K562 (cell line): Measurements from ENCODE around the gene EVA1A. TPM values are rescaled to one million over a fixed set of nuclear protein-coding genes. Genes with fewer than 3 reads are reported as not detected.

ENCODE experiments used
- ATAC-seq: fragments of 200-7000 bp; cut with Tn5 transposase; 3 replicates; pipeline ENCODE4 v1.9.1; 2020; ENCODE audit warnings: moderate library complexity
- BruUV-seq: library from RNA; stranded (reverse); fragments of 400-500 nt; replicated peaks from 2 replicates; lab custom pipeline; 2021; lab: Mats Ljungman, UMichigan
- CTCF ChIA-PET: fragments of 300-600 bp; formaldehyde crosslinking; extraction: SDS; loops from one replicate; lab custom pipeline; 2021; ENCODE audit warnings: low intra/inter-chr PET ratio; lab: Yijun Ruan, JAX
- POLR2A ChIA-PET: fragments of 300-600, 350-650 bp; sonication (Branson Sonifier 250); formaldehyde crosslinking; extraction: SDS; loops from one replicate; lab custom pipeline; 2021; ENCODE audit warnings: antibody characterized with exemption, inconsistent platforms; lab: Yijun Ruan, JAX
- DNase-seq, 4 experiments: peaks; one replicate each; pipeline versions ENCODE4 v3.0.0 to v3.0.0-alpha.2; 2011 to 2018; ENCODE audit warnings: low spot score in 3 of 4, mixed read lengths in 3 of 4; ENCODE audit errors: extremely low read depth in 1 of 4
- FAIRE-seq: peaks from 2 replicates; lab custom pipeline; 2011; peaks lifted over from hg19 to GRCh38; lab: Jason Lieb, UNC
- H2AFZ ChIP-seq: 2 replicates; pipeline ENCODE4 v1.6.0; 2011; ENCODE audit warnings: low read depth, low read length, control low read depth, inconsistent platforms
- H3K27ac ChIP-seq: fragments of 200-600 bp; 3 replicates; pipeline ENCODE4 v1.8.0; 2011; ENCODE audit warnings: low read depth, mild to moderate bottlenecking, control low read depth, inconsistent platforms, low read length, moderate library complexity, mixed read lengths; ENCODE audit errors: extremely low read depth
- H3K27me3 ChIP-seq, 2 experiments: fragments of 300-600 bp in 1 of 2; 2 replicates in 1 of 2; 3 replicates in 1 of 2; pipeline versions ENCODE4 v1.6.0 to v1.8.0; 2011; ENCODE audit warnings: inconsistent platforms in 2 of 2, low read length in 2 of 2, mild to moderate bottlenecking in 1 of 2, mixed read lengths in 1 of 2, moderate library complexity in 1 of 2; ENCODE audit not compliant: control insufficient read depth in 2 of 2, insufficient read depth in 2 of 2
- H3K36me3 ChIP-seq: fragments of 300-600 bp; 3 replicates; pipeline ENCODE4 v1.8.0; 2011; ENCODE audit warnings: mild to moderate bottlenecking, low read length, inconsistent platforms; ENCODE audit not compliant: control insufficient read depth, insufficient read depth
- H3K4me1 ChIP-seq, 2 experiments: fragments of 200-600 bp in 1 of 2; replicated peaks in 1 of 2; 2 replicates in 1 of 2; 3 replicates in 1 of 2; pipeline versions ENCODE4 v1.5.1 to v1.8.0; 2011; ENCODE audit warnings: inconsistent platforms in 2 of 2, low read length in 2 of 2, mild to moderate bottlenecking in 1 of 2, mixed read lengths in 1 of 2, moderate library complexity in 1 of 2; ENCODE audit not compliant: control insufficient read depth in 2 of 2, insufficient read depth in 2 of 2
- H3K4me2 ChIP-seq: 2 replicates; pipeline ENCODE4 v1.6.1; 2011; ENCODE audit warnings: low read length, control low read depth, inconsistent platforms, mixed read lengths; ENCODE audit not compliant: insufficient read depth
- H3K4me3 ChIP-seq: fragments of 200-600 bp; sonication (generic), shearing (Covaris generic); 2 replicates; pipeline ENCODE4 v1.5.1; 2016; ENCODE audit warnings: control low read depth, inconsistent platforms
- H3K79me2 ChIP-seq: fragments of 200-600 bp; 3 replicates; pipeline ENCODE4 v1.8.0; 2011; ENCODE audit warnings: low read length, inconsistent platforms; ENCODE audit not compliant: control insufficient read depth, insufficient read depth
- H3K9ac ChIP-seq, 2 experiments: 2 replicates each; pipeline versions ENCODE4 v1.6.0 to v1.6.1; 2011; ENCODE audit warnings: low read depth in 2 of 2, low read length in 2 of 2, control low read depth in 1 of 2, inconsistent platforms in 1 of 2, mild to moderate bottlenecking in 1 of 2, mixed read lengths in 1 of 2; ENCODE audit not compliant: insufficient read depth in 1 of 2
- H3K9me1 ChIP-seq: one replicate; pipeline ENCODE4 v1.6.0; 2011; ENCODE audit warnings: inconsistent platforms, mild to moderate bottlenecking, low read length, moderate library complexity; ENCODE audit not compliant: control insufficient read depth, insufficient read depth
- H3K9me3 ChIP-seq: replicated peaks from 2 replicates; pipeline ENCODE4 v1.5.1; 2011; ENCODE audit warnings: low read depth, low read length, inconsistent platforms; ENCODE audit not compliant: control insufficient read depth, insufficient read depth
- H4K20me1 ChIP-seq: replicated peaks from 2 replicates; pipeline ENCODE4 v1.6.1; 2011; ENCODE audit warnings: low read length, inconsistent platforms, mixed read lengths; ENCODE audit not compliant: control insufficient read depth, insufficient read depth
- MBD2 ChIP-seq: sonication (generic); IDR thresholded peaks from 2 replicates; pipeline ENCODE4 v1.6.1; 2016; ENCODE audit warnings: low read depth, borderline replicate concordance
- MYBL2 ChIP-seq, 2 experiments: fragments of 450-650 bp in 1 of 2; sonication (generic) in 1 of 2; formaldehyde crosslinking in 1 of 2; IDR thresholded peaks; 2 replicates each; pipeline versions ENCODE4 v1.6.1 to v1.8.1; 2017 to 2022; ENCODE audit warnings: borderline replicate concordance in 1 of 2, inconsistent platforms in 1 of 2, low read depth in 1 of 2, mild to moderate bottlenecking in 1 of 2, missing genetic modification reagents in 1 of 2, moderate library complexity in 1 of 2
- NCOA6 ChIP-seq: fragments of 450-650 bp; IDR thresholded peaks from 2 replicates; pipeline ENCODE4 v1.6.1; 2017; ENCODE audit warnings: mild to moderate bottlenecking
- POLR2H ChIP-seq: IDR thresholded peaks from 2 replicates; pipeline ENCODE4 v1.6.1; 2016; ENCODE audit warnings: missing genetic modification characterization, low read depth, mild to moderate bottlenecking, control low read depth, missing compliant biosample characterization, moderate library complexity
- RCOR1 ChIP-seq, 2 experiments: IDR thresholded peaks; 2 replicates each; pipeline ENCODE4 v1.6.1; 2012; ENCODE audit warnings: low read depth in 2 of 2, low read length in 2 of 2, borderline replicate concordance in 1 of 2, improper control_type of control experiment in 1 of 2
- TCFL5 ChIP-seq: fragments of 250-450 bp; sonication (Bioruptor Pico); conservative IDR thresholded peaks from 2 replicates; pipeline ENCODE4 v1.6.1; 2021; ENCODE audit warnings: mild to moderate bottlenecking, moderate library complexity, matching md5 sums
- TFAM ChIP-seq: fragments of 250-450 bp; sonication (Bioruptor Pico); conservative IDR thresholded peaks from 2 replicates; pipeline ENCODE4 v1.5.0; 2021; ENCODE audit warnings: mild to moderate bottlenecking, moderate library complexity
- ZNF133 ChIP-seq: fragments of 250-450 bp; sonication (Bioruptor Pico); IDR thresholded peaks from 2 replicates; pipeline ENCODE4 v1.4.0; 2020; ENCODE audit warnings: mild to moderate bottlenecking
- ZNF431 ChIP-seq: sonication (generic); formaldehyde crosslinking; IDR thresholded peaks from 2 replicates; pipeline ENCODE4 v1.8.0; 2022; ENCODE audit warnings: mild to moderate bottlenecking, missing genetic modification reagents
- ZNF551 ChIP-seq: fragments of 250-450 bp; sonication (Bioruptor Pico); IDR thresholded peaks from 2 replicates; pipeline ENCODE4 v1.5.0; 2021; ENCODE audit warnings: mild to moderate bottlenecking, moderate library complexity
- ZNF668 ChIP-seq: fragments of 250-450 bp; sonication (Bioruptor Pico); IDR thresholded peaks from 2 replicates; pipeline ENCODE4 v1.8.0; 2022; ENCODE audit warnings: mild to moderate bottlenecking, inconsistent platforms
- WGBS: fragments of 100-300 bp; shearing (Covaris generic); methylation state at CpG from one replicate; pipeline ENCODE4 v1.1.6; 2016; ENCODE audit warnings: low coverage, mixed read lengths; ENCODE audit not compliant: insufficient coverage; ENCODE audit errors: missing lambda C conversion rate; 5-methylcytosine and 5-hydroxymethylcytosine counted together
- in situ Hi-C: fragments of 300-500 bp; cut with MboI; formaldehyde crosslinking; loops from 4 replicates; pipeline ENCODE4 v1.15.0; 2018; ENCODE audit warnings: inconsistent platforms, mixed read lengths
- intact Hi-C: fragments of 100-400 bp; cut with micrococcal nuclease; formaldehyde crosslinking; loops from 2 replicates; pipeline ENCODE4 v1.14.2; 2022
- polyA plus RNA-seq, 8 experiments: library from polyadenylated mRNA; depleted of rRNA in 4 of 8; stranded (reverse) in 5 of 8; unstranded in 3 of 8; fragments of >200 nt; fragmentation: Nextera tagmentation in 2 of 8; fragmentation: Illumina TruSeq in 1 of 8; extraction: Ambion mirVana in 2 of 8; extraction: Trizol in 1 of 8; gene quantifications; 2 replicates each; pipeline versions ENCODE4 v1.2.1 to v1.2.3, GENCODE V29; 2011 to 2014; ENCODE audit warnings: inconsistent platforms in 1 of 8, missing spikeins in 1 of 8
- total RNA-seq, 7 experiments: library from RNA; depleted of rRNA in 6 of 7; stranded (reverse); fragments of >200 nt in 6 of 7; fragmentation: Illumina TruSeq in 2 of 7; extraction: Trizol in 2 of 7; gene quantifications; 2 replicates each; pipeline versions ENCODE4 v1.2.1 to v1.2.3, GENCODE V29; 2011 to 2021; ENCODE audit warnings: low replicate concordance in 1 of 7
- TF ChIP-seq, protein P1 (sequence below): fragments of 250-450 bp; sonication (Bioruptor Pico); IDR thresholded peaks from 2 replicates; pipeline ENCODE4 v1.8.0; 2021; ENCODE audit warnings: moderate library complexity, mild to moderate bottlenecking, inconsistent platforms
- TF ChIP-seq, protein P2 (sequence below): sonication (generic); formaldehyde crosslinking; IDR thresholded peaks from 2 replicates; pipeline ENCODE4 v1.8.1; 2023; ENCODE audit warnings: mild to moderate bottlenecking, missing genetic modification reagents
- TF ChIP-seq, protein P3 (sequence below): fragments of 250-450 bp; sonication (Bioruptor Pico); IDR thresholded peaks from 2 replicates; pipeline ENCODE4 v1.8.0; 2022; ENCODE audit warnings: inconsistent platforms, mild to moderate bottlenecking, moderate library complexity, borderline replicate concordance
- TF ChIP-seq, protein P4 (sequence below): IDR thresholded peaks from 2 replicates; pipeline ENCODE4 v1.6.1; 2011; ENCODE audit not compliant: insufficient read length; ENCODE audit errors: extremely low read depth

The EVA1A gene
- total and polyA plus RNA-seq, 9 of the 15 experiments (the other 6 are each of a cell fraction or from before 2014, with no cell fraction given): not detected

DNA sequence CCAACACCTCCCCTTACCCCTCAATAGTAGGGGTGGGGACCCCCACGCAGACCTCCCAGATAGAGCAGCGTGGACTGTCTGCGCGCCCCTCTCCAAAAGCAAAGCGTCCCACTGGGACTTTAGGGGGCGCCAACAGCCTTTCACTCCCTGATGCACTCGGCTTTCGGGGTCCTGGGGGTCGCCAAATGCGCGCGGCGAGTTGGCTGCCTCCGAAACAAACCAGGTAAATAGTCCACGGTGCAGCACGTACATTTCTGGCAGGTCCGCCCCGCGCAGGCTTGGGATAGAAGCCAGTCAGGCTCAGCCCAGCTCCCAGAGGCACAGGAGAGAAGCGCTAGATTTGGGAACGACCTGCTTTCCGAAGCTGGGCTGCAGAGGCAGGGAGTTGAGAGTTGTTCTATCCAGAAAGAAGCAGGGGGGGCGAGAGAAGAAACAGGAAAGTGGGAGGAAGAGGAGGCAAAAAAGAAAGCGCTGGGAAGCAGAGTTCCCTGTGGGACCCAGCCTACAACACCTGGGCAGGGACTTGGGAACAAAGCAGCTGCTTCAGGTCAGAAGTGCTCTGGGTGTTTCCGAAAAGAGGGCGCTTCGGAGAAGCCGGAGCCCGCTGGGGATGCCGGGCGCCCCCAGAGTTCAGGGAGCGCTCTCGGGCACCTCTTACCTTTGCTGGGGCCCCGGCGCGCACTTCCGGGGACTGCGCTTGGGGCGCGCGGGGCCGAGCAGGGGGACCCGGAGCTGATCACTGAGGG lies 544 bp downstream of the EVA1A start:
- H3K9me3 ChIP-seq: no peaks in the 10 kb centered on the region
- no peaks in the 10 kb centered on the region for H3K36me3 ChIP-seq
- no TSS peak for BruUV-seq
- no peak overlapping the region for H3K9ac ChIP-seq
- H4K20me1 ChIP-seq: no peaks in the 10 kb centered on the region
- ATAC-seq: no peak
- no peak for DNase-seq
- 10% methylated on average over 39 of the region's 43 CpGs for WGBS
- H3K4me3 ChIP-seq: no peak overlapping the region
- no peak for TF ChIP-seq ZNF668 (CRISPR knock-in tag)
- TF ChIP-seq, protein P1, sequence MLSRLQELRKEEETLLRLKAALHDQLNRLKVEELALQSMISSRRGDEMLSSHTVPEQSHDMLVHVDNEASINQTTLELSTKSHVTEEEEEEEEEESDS (CRISPR knock-in tag): no peak
- TF ChIP-seq TFAM (CRISPR knock-in tag): no peak
- TF ChIP-seq, protein P2, sequence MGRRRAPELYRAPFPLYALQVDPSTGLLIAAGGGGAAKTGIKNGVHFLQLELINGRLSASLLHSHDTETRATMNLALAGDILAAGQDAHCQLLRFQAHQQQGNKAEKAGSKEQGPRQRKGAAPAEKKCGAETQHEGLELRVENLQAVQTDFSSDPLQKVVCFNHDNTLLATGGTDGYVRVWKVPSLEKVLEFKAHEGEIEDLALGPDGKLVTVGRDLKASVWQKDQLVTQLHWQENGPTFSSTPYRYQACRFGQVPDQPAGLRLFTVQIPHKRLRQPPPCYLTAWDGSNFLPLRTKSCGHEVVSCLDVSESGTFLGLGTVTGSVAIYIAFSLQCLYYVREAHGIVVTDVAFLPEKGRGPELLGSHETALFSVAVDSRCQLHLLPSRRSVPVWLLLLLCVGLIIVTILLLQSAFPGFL: no peak
- no peak for TF ChIP-seq NCOA6
- TF ChIP-seq ZNF431 (CRISPR knock-in tag): no peak
- TF ChIP-seq, protein P3, sequence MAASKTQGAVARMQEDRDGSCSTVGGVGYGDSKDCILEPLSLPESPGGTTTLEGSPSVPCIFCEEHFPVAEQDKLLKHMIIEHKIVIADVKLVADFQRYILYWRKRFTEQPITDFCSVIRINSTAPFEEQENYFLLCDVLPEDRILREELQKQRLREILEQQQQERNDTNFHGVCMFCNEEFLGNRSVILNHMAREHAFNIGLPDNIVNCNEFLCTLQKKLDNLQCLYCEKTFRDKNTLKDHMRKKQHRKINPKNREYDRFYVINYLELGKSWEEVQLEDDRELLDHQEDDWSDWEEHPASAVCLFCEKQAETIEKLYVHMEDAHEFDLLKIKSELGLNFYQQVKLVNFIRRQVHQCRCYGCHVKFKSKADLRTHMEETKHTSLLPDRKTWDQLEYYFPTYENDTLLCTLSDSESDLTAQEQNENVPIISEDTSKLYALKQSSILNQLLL: no peak
- TF ChIP-seq MBD2: no peak
- TF ChIP-seq RCOR1 (IDR thresholded peaks at IDR 0.05; ENCODE audit: borderline replicate concordance in 1 of 2, low read depth in 2 of 2, low read length in 2 of 2): no peak
- TF ChIP-seq POLR2H (tag): no peak
- no peak for TF ChIP-seq MYBL2 (IDR thresholded peaks at IDR 0.05; ENCODE audit: low read depth)
- TF ChIP-seq MYBL2 (CRISPR knock-in tag; IDR thresholded peaks at IDR 0.05; ENCODE audit: borderline replicate concordance): no peak
- no peak for TF ChIP-seq ZNF133
- TF ChIP-seq TCFL5 (CRISPR knock-in tag): no peak
- TF ChIP-seq, protein P4, sequence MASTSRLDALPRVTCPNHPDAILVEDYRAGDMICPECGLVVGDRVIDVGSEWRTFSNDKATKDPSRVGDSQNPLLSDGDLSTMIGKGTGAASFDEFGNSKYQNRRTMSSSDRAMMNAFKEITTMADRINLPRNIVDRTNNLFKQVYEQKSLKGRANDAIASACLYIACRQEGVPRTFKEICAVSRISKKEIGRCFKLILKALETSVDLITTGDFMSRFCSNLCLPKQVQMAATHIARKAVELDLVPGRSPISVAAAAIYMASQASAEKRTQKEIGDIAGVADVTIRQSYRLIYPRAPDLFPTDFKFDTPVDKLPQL: no peak
- TF ChIP-seq ZNF551 (CRISPR knock-in tag): no peak
- in situ Hi-C loops: no loop called here
- peaks cover 10 to 39% of the 10 kb centered on the region in 2 experiments for H3K27me3 ChIP-seq
- no peak for FAIRE-seq
- H3K79me2 ChIP-seq: no peaks in the 10 kb centered on the region
- no peaks in the 10 kb centered on the region for H3K9me1 ChIP-seq
- ChIA-PET CTCF (no interaction called here), POLR2A (interaction anchor here (0.7 kb wide), 1 partner anchor 12 kb away, joined by 3 read pairs; no protein-coding TSS in a partner anchor)
- H2AFZ ChIP-seq: no peak overlapping the region
- H3K27ac ChIP-seq: no peak overlapping the region
- H3K4me2 ChIP-seq: no peak overlapping the region
- intact Hi-C loops: no loop called here
- no peaks in the 10 kb centered on the region; a peak in 1 of 5 replicates for H3K4me1 ChIP-seq
